MM.1S (cell line): ENCODE data around the gene SSBP2.

Experiments used
- DNase-seq: peaks from one replicate; pipeline ENCODE4 v3.0.0-alpha.2; 2015
- H2AFZ ChIP-seq: fragments of 300-600 bp; sonication (generic); 2 replicates; pipeline ENCODE4 v1.6.0; 2016; ENCODE audit warnings: antibody characterized with exemption, low read length
- H3F3A ChIP-seq: fragments of 300-600 bp; sonication (generic); 2 replicates; pipeline ENCODE4 v1.6.1; 2016; ENCODE audit warnings: mild to moderate bottlenecking, antibody characterized with exemption, low read length, moderate library complexity, mixed read lengths; ENCODE audit not compliant: insufficient read depth
- H3K27ac ChIP-seq: fragments of 300-600 bp; sonication (generic); 2 replicates; pipeline ENCODE4 v1.5.1; 2016; ENCODE audit warnings: mild to moderate bottlenecking, low read length
- H3K27me3 ChIP-seq: fragments of 300-600 bp; sonication (generic); replicated peaks from 2 replicates; pipeline ENCODE4 v1.6.0; 2016; ENCODE audit warnings: low read length; ENCODE audit not compliant: insufficient read depth
- H3K36me3 ChIP-seq: fragments of 300-600 bp; sonication (generic); replicated peaks from 2 replicates; pipeline ENCODE4 v1.6.1; 2016; ENCODE audit warnings: mild to moderate bottlenecking, low read length, mixed read lengths; ENCODE audit not compliant: insufficient read depth
- H3K4me1 ChIP-seq: fragments of 300-600 bp; sonication (generic); 2 replicates; pipeline ENCODE4 v1.6.1; 2016; ENCODE audit warnings: low read length, mixed read lengths
- H3K4me2 ChIP-seq: fragments of 300-600 bp; sonication (generic); 2 replicates; pipeline ENCODE4 v1.6.0; 2016; ENCODE audit warnings: low read depth, low read length
- H3K4me3 ChIP-seq: fragments of 300-600 bp; sonication (generic); 2 replicates; pipeline ENCODE4 v1.5.1; 2016; ENCODE audit warnings: low read length, mixed read lengths
- H3K79me2 ChIP-seq: fragments of 300-600 bp; sonication (generic); 2 replicates; pipeline ENCODE4 v1.6.1; 2016; ENCODE audit warnings: mixed run types, low read length, mixed read lengths
- H3K9ac ChIP-seq: fragments of 300-600 bp; sonication (generic); 2 replicates; pipeline ENCODE4 v1.6.1; 2016; ENCODE audit warnings: low read length, mixed read lengths
- H3K9me2 ChIP-seq: fragments of 300-600 bp; sonication (generic); replicated peaks from 2 replicates; pipeline ENCODE4 v1.6.1; 2016; ENCODE audit warnings: mild to moderate bottlenecking, low read length, mixed read lengths; ENCODE audit not compliant: insufficient read depth
- H3K9me3 ChIP-seq: fragments of 300-600 bp; sonication (generic); replicated peaks from 2 replicates; pipeline ENCODE4 v1.6.1; 2016; ENCODE audit warnings: mild to moderate bottlenecking, low read length, mixed read lengths; ENCODE audit not compliant: insufficient read depth
- H4K20me1 ChIP-seq: fragments of 300-600 bp; sonication (generic); 2 replicates; pipeline ENCODE4 v1.6.1; 2016; ENCODE audit warnings: mild to moderate bottlenecking, low read length, moderate library complexity, mixed read lengths; ENCODE audit not compliant: insufficient read depth
- EZH2 ChIP-seq: fragments of 300-600 bp; sonication (generic); optimal IDR thresholded peaks from 2 replicates; pipeline ENCODE3; 2017; ENCODE audit warnings: low read depth, mild to moderate bottlenecking, antibody characterized with exemption, low read length, mixed read lengths
- EZH2phosphoT487 ChIP-seq: fragments of 300-600 bp; sonication (generic); IDR thresholded peaks from 2 replicates; pipeline ENCODE4 v1.6.1; 2018; ENCODE audit warnings: antibody characterized with exemption, low read length
- TF ChIP-seq, protein P1 (sequence below): fragments of 300-600 bp; sonication (generic); IDR thresholded peaks from 2 replicates; pipeline ENCODE4 v1.5.1; 2016; ENCODE audit warnings: antibody characterized with exemption, low read length, mixed read lengths

Gene SSBP2

GRCh38 chr5:81402192-81402930, 348.5 kb downstream of the SSBP2 start:
- H3K27ac ChIP-seq: no peak overlapping the region
- H3K9me2 ChIP-seq: no peaks in the 10 kb centered on the region
- H3K27me3 ChIP-seq: no peaks in the 10 kb centered on the region
- H3F3A ChIP-seq: no peaks in the 10 kb centered on the region
- no peak for DNase-seq
- no peaks in the 10 kb centered on the region for H3K36me3 ChIP-seq
- H2AFZ ChIP-seq: no peak overlapping the region
- no peaks in the 10 kb centered on the region for H4K20me1 ChIP-seq
- H3K4me1 ChIP-seq: no peaks in the 10 kb centered on the region
- no peak overlapping the region for H3K9ac ChIP-seq
- no peak for TF ChIP-seq EZH2phosphoT487
- TF ChIP-seq, protein P1, sequence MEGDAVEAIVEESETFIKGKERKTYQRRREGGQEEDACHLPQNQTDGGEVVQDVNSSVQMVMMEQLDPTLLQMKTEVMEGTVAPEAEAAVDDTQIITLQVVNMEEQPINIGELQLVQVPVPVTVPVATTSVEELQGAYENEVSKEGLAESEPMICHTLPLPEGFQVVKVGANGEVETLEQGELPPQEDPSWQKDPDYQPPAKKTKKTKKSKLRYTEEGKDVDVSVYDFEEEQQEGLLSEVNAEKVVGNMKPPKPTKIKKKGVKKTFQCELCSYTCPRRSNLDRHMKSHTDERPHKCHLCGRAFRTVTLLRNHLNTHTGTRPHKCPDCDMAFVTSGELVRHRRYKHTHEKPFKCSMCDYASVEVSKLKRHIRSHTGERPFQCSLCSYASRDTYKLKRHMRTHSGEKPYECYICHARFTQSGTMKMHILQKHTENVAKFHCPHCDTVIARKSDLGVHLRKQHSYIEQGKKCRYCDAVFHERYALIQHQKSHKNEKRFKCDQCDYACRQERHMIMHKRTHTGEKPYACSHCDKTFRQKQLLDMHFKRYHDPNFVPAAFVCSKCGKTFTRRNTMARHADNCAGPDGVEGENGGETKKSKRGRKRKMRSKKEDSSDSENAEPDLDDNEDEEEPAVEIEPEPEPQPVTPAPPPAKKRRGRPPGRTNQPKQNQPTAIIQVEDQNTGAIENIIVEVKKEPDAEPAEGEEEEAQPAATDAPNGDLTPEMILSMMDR: no peak
- TF ChIP-seq EZH2: no peak
- H3K9me3 ChIP-seq: no peaks in the 10 kb centered on the region
- no peaks in the 10 kb centered on the region for H3K79me2 ChIP-seq
- no peak overlapping the region for H3K4me2 ChIP-seq
- H3K4me3 ChIP-seq: no peak overlapping the region

- no peaks in the 10 kb centered on the region for H3K4me1 ChIP-seq
- H3K36me3 ChIP-seq: no peaks in the 10 kb centered on the region
- H3K27ac ChIP-seq: no peak overlapping the region
- no peaks in the 10 kb centered on the region for H3K9me2 ChIP-seq
- H2AFZ ChIP-seq: no peak overlapping the region
- no peak overlapping the region for H3K4me2 ChIP-seq
- H3K9ac ChIP-seq: no peak overlapping the region
- no peak overlapping the region for H3K4me3 ChIP-seq
- no peaks in the 10 kb centered on the region for H4K20me1 ChIP-seq
- DNase-seq: no peak
- H3K27me3 ChIP-seq: no peaks in the 10 kb centered on the region
- TF ChIP-seq EZH2phosphoT487 (no peak), EZH2 (no peak)
- TF ChIP-seq, protein P1: no peak
- H3F3A ChIP-seq: no peaks in the 10 kb centered on the region
- H3K79me2 ChIP-seq: no peaks in the 10 kb centered on the region
- no peaks in the 10 kb centered on the region for H3K9me3 ChIP-seq
Observed at GRCh38 chr5:81401266-81401665, 349.6 kb downstream of the SSBP2 start.

- H2AFZ ChIP-seq: no peak overlapping the region
- no peak overlapping the region for H3K4me2 ChIP-seq
- H3K9ac ChIP-seq: no peak overlapping the region
- no peak overlapping the region for H3K27ac ChIP-seq
- no peak for DNase-seq
- no peaks in the 10 kb centered on the region for H3K9me3 ChIP-seq
- TF ChIP-seq, protein P1: no peak
- TF ChIP-seq EZH2phosphoT487 (no peak), EZH2 (no peak)
- H3K9me2 ChIP-seq: no peaks in the 10 kb centered on the region
- no peaks in the 10 kb centered on the region for H3K4me1 ChIP-seq
- H3K27me3 ChIP-seq: no peaks in the 10 kb centered on the region
- H4K20me1 ChIP-seq: no peaks in the 10 kb centered on the region
- H3K4me3 ChIP-seq: no peak overlapping the region
- H3F3A ChIP-seq: no peaks in the 10 kb centered on the region
- no peaks in the 10 kb centered on the region for H3K36me3 ChIP-seq
- H3K79me2 ChIP-seq: no peaks in the 10 kb centered on the region
Observed at GRCh38 chr5:81400375-81400774, 350.5 kb downstream of the SSBP2 start.
